Keratinocyte (primary cell): Measurements from ENCODE around the gene ALK. TPM values are rescaled to one million over a fixed set of nuclear protein-coding genes. Genes with fewer than 3 reads are reported as not detected.

ENCODE experiments used
- DNase-seq: peaks from one replicate; pipeline ENCODE4 v3.0.0-alpha.2; 2011; ENCODE audit warnings: low read depth, missing footprints, low spot score
- FAIRE-seq: peaks from 2 replicates; lab custom pipeline; 2011; peaks lifted over from hg19 to GRCh38; lab: Jason Lieb, UNC
- H2AFZ ChIP-seq: 2 replicates; pipeline ENCODE4 v1.6.0; 2012; ENCODE audit warnings: low read length, control low read depth, inconsistent platforms; ENCODE audit not compliant: control insufficient read depth
- H3K27ac ChIP-seq: 2 replicates; pipeline ENCODE4 v1.5.1; 2011; ENCODE audit warnings: low read length; ENCODE audit not compliant: control insufficient read depth, insufficient read depth
- H3K27me3 ChIP-seq: 3 replicates; pipeline ENCODE4 v1.6.0; 2011; ENCODE audit warnings: low read length; ENCODE audit not compliant: control insufficient read depth, insufficient read depth; ENCODE audit errors: extremely low read depth
- H3K36me3 ChIP-seq, 2 experiments: 2 replicates in 1 of 2; 3 replicates in 1 of 2; pipeline ENCODE4 v1.5.1; 2011; ENCODE audit warnings: low read length in 2 of 2, mild to moderate bottlenecking in 1 of 2; ENCODE audit not compliant: control insufficient read depth in 2 of 2, insufficient read depth in 2 of 2; ENCODE audit errors: extremely low read depth in 1 of 2
- H3K4me1 ChIP-seq: 3 replicates; pipeline ENCODE4 v1.5.1; 2011; ENCODE audit warnings: low read length; ENCODE audit not compliant: control insufficient read depth, insufficient read depth; ENCODE audit errors: extremely low read depth
- H3K4me2 ChIP-seq: 3 replicates; pipeline ENCODE4 v1.6.0; 2011; ENCODE audit warnings: low read depth, low read length; ENCODE audit not compliant: control insufficient read depth, insufficient read depth; ENCODE audit errors: extremely low read depth
- H3K4me3 ChIP-seq, 3 experiments: fragments of 200-600 bp in 1 of 3; sonication (generic) in 1 of 3; 2 replicates in 2 of 3; 3 replicates in 1 of 3; pipeline ENCODE4 v1.5.1; 2011 to 2016; ENCODE audit warnings: low read length in 3 of 3, mild to moderate bottlenecking in 3 of 3, control low read depth in 2 of 3, inconsistent platforms in 1 of 3, low read depth in 1 of 3, mixed read lengths in 1 of 3, mixed run types in 1 of 3, moderate library complexity in 1 of 3; ENCODE audit not compliant: control insufficient read depth in 2 of 3, insufficient read depth in 2 of 3; ENCODE audit errors: extremely low read depth in 1 of 3
- H3K79me2 ChIP-seq: 2 replicates; pipeline ENCODE4 v1.6.0; 2012; ENCODE audit warnings: low read length; ENCODE audit not compliant: control insufficient read depth, insufficient read depth
- H3K9ac ChIP-seq: 3 replicates; pipeline ENCODE4 v1.6.0; 2011; ENCODE audit warnings: low read length; ENCODE audit not compliant: control insufficient read depth, insufficient read depth; ENCODE audit errors: extremely low read depth
- H3K9me1 ChIP-seq: 3 replicates; pipeline ENCODE4 v1.6.0; 2011; ENCODE audit warnings: low read length; ENCODE audit not compliant: control insufficient read depth, insufficient read depth; ENCODE audit errors: extremely low read depth
- H3K9me3 ChIP-seq: 2 replicates; pipeline ENCODE4 v1.5.1; 2012; ENCODE audit warnings: low read depth, low read length; ENCODE audit not compliant: control insufficient read depth
- H4K20me1 ChIP-seq: 3 replicates; pipeline ENCODE4 v1.6.0; 2011; ENCODE audit warnings: low read length; ENCODE audit not compliant: control insufficient read depth, insufficient read depth; ENCODE audit errors: extremely low read depth
- CTCF ChIP-seq, 3 experiments: IDR thresholded peaks in 1 of 3; conservative IDR thresholded peaks in 1 of 3; optimal IDR thresholded peaks in 1 of 3; 2 replicates in 2 of 3; 3 replicates in 1 of 3; pipeline versions ENCODE3 to v1.5.1; 2011; ENCODE audit warnings: low read length in 3 of 3, mild to moderate bottlenecking in 3 of 3, moderate library complexity in 2 of 3, control low read depth in 1 of 3, inconsistent platforms in 1 of 3; ENCODE audit not compliant: insufficient read depth in 2 of 3; ENCODE audit errors: extremely low read depth in 1 of 3
- EZH2 ChIP-seq: IDR thresholded peaks from one replicate; pipeline ENCODE4 v1.6.1; 2012; ENCODE audit warnings: inconsistent platforms, mild to moderate bottlenecking, low read length, moderate library complexity
- dilution Hi-C: fragments of 300-500 bp; cut with MboI; formaldehyde crosslinking; loops from one replicate; pipeline ENCODE4 v1.7.0; 2020; ENCODE audit warnings: low sequenced_read_pairs; ENCODE audit not compliant: extremely low pct_ligation_motif_present
- polyA plus RNA-seq, 5 experiments: library from polyadenylated mRNA; depleted of rRNA in 3 of 5; stranded (reverse) in 3 of 5; stranded (forward) in 1 of 5; unstranded in 1 of 5; fragments of >200 nt; gene quantifications; 1 replicate in 1 of 5; 2 replicates in 3 of 5; 3 replicates in 1 of 5; pipeline versions ENCODE4 v1.2.1 to v1.2.3, GENCODE V29; 2011 to 2012; ENCODE audit warnings: missing spikeins in 2 of 5, low read depth in 1 of 5, low replicate concordance in 1 of 5

Gene ALK
- polyA plus RNA-seq, 1 donor (not counting 4 experiments of a cell fraction or from before 2014, with no cell fraction given), result not detected

GRCh38 chr2:29628862-29629261, 292.5 kb downstream of the ALK start:
- peaks cover 39% of the 10 kb centered on the region for H3K4me1 ChIP-seq
- dilution Hi-C loops, result no loop called here
- no peak overlapping the region for H3K9ac ChIP-seq

GRCh38 chr2:29628108-29628745, 293.2 kb downstream of the ALK start:
- no peak overlapping the region for H3K9ac ChIP-seq
- H3K4me2 ChIP-seq, result peak overlapping the region; percentile 39

More at GRCh38 chr2:29628862-29629261, 292.5 kb downstream of the ALK start:
- Histone ChIP-seq H3K27ac (no peak overlapping the region), H2AFZ (no peak overlapping the region), H3K79me2 (no peaks in the 10 kb centered on the region), H3K4me2 (no peak overlapping the region), H3K36me3 (no peaks in the 10 kb centered on the region), H3K9me1 (no peaks in the 10 kb centered on the region), H3K9me3 (no peaks in the 10 kb centered on the region), H3K4me3 (no peak overlapping the region), H4K20me1 (no peaks in the 10 kb centered on the region), H3K27me3 (no peaks in the 10 kb centered on the region)
- no peak for FAIRE-seq
- TF ChIP-seq CTCF (optimal IDR thresholded peaks at IDR 0.05 in 1 of 3, IDR thresholded peaks at IDR 0.05 in 1 of 3, conservative IDR thresholded peaks at IDR 0.05 in 1 of 3; ENCODE audit: extremely low read depth in 1 of 3, insufficient read depth in 2 of 3, low read length in 3 of 3), result no peak
- TF ChIP-seq EZH2, result no peak
- no peak for DNase-seq

More at GRCh38 chr2:29628108-29628745, 293.2 kb downstream of the ALK start:
- dilution Hi-C loops, result no loop called here
- TF ChIP-seq CTCF (optimal IDR thresholded peaks at IDR 0.05 in 1 of 3, IDR thresholded peaks at IDR 0.05 in 1 of 3, conservative IDR thresholded peaks at IDR 0.05 in 1 of 3; ENCODE audit: extremely low read depth in 1 of 3, insufficient read depth in 2 of 3, low read length in 3 of 3) (no peak), EZH2 (no peak)
- Histone ChIP-seq H4K20me1 (no peaks in the 10 kb centered on the region), H3K79me2 (no peaks in the 10 kb centered on the region), H2AFZ (no peak overlapping the region), H3K36me3 (no peaks in the 10 kb centered on the region), H3K4me3 (no peak overlapping the region), H3K9me1 (no peaks in the 10 kb centered on the region), H3K27me3 (no peaks in the 10 kb centered on the region), H3K9me3 (no peaks in the 10 kb centered on the region), H3K4me1 (peaks cover 39% of the 10 kb centered on the region), H3K27ac (no peak overlapping the region)
- FAIRE-seq, result peak; percentile 72
- no peak for DNase-seq
